ENCODE data around the gene SLC66A1.
A peak's percentile ranks its signal among the peaks of the same experiment; 100 is the strongest.

The SLC66A1 gene

DNA sequence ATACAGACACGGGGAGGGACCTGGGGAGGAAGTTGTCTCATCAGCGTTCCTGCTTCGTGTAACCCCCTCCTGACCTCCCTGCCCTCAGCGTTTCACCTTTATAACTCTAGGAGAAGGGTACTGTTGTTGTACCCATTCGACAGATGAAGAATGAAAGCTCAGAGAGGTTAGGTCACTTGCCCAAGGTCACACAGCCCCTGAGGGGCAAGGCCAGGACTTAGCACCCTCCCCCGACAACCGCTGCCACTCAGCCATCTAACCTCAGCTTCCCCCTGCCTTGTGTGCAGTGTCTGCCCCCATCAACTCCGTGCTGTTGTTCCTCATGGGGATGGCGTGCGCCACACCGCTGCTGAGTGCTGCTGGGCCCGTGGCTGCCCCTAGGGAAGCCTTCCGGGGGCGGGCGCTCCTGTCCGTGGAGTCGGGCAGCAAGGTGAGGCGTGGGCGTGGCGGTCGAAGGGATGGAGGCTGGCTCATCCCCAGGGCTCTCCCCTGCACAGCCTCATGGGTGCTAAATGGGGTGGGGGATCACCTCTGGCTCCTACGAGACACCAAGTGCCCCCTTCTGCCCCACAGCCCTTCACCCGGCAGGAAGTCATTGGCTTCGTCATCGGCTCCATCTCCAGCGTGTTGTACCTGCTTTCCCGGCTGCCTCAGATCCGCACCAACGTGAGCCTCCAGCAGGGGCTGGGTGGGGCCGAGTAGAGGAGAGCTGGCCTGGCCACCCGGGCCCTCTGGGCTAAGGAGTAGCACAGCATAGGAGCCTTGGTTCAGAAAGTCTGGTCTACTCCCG lies 14.0 kb downstream of the SLC66A1 start:
- DNase-seq (ENCODE audit: low read depth): no peak

DNA sequence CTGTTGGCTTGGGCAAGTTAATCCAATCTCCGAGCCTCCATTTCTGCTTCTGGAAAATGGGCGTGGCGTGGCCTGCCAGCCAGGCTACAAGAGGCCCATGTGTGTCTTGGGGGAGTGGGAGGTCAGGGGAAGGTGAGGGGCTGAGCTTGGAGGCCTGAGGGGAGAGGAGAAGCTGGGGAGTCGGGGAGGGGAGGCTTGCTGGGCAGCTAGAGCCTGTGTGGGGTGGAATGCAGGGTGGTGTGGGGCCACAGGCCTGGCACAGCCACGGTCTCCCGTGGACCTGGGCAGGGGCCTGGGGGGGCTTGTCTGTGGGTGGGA lies 14.6 kb downstream of the SLC66A1 start:
- no peak for DNase-seq (ENCODE audit: low read depth)

DNA sequence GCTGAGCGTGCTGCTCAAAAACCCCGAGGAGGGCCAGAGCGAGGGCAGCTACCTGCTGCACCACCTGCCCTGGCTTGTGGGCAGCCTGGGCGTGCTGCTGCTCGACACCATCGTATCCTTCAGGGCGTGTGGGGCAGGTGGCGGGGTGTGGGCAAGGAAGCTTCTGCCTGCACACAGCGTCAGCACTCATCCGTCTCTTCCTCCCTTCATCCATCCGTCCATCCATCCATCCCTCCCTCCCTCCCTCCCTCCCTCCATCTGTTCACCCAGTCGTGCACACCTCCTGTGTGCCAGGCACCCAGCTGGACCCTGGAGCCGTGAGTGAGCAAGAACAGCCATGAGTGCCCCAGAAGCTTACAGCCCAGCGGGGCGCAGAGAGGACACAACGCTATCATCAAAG lies 15.2 kb downstream of the SLC66A1 start:
- no peak for DNase-seq (ENCODE audit: low read depth)

DNA sequence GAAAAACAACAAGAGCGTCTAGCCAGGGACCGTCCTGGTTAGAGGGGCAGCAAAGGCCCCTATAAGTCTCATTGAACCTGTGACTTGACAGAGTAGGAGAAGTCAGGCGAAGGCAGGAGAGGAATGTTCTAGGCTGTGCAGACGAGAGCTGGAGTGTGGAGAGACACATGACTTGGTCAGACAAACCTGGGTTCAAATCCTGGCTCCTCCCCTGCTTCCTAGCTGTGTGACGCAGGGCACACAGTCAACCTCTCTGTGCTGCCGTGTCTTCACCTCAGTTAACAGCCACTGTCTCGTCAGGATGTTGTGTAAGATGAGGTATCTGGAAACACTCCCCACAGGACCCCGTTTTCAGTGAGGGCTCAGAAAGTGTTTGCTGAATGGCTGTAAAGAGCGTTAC lies 15.6 kb downstream of the SLC66A1 start:
- DNase-seq (ENCODE audit: low read depth): no peak

DNA sequence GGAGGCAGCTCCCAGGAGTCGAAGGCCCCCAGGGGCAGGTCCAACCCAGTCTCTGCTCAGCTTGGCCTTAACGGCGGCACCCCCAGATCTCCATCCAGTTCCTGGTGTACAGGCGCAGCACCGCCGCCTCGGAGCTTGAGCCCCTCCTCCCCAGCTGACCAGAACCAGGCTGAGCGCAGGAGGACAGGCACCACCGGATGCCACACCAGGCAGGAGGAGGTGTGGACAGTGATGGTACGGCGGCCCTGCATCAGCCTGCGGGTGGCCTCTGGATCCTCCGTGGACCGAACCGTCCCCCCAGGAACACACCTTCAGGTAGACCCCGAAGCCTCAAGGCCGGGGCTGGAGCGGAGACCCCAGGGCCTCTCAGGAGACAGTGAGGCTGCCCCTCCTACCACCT lies 16.4 kb downstream of the SLC66A1 start:
- no peak for DNase-seq (ENCODE audit: low read depth)

DNA sequence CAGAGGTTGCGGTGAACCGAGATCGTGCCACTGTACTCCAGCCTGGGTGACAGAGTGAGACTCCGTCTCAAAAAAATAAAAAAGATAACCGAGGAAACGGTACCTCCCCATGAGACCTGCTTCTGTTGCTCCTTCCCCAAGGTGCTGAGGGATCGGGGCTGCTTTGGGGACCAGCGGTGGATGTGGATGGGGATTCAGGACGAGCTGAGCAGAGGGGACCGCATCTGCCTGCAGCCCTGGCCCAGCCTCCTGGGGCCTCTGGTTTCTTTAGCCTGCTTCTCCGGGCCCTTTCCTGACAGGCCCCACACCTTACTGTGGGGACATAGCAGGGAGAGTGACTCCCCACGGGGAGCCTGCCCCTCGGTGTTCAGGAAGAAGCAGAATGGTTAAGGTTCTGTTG lies 17.1 kb downstream of the SLC66A1 start:
- DNase-seq (ENCODE audit: low read depth): no peak

DNA sequence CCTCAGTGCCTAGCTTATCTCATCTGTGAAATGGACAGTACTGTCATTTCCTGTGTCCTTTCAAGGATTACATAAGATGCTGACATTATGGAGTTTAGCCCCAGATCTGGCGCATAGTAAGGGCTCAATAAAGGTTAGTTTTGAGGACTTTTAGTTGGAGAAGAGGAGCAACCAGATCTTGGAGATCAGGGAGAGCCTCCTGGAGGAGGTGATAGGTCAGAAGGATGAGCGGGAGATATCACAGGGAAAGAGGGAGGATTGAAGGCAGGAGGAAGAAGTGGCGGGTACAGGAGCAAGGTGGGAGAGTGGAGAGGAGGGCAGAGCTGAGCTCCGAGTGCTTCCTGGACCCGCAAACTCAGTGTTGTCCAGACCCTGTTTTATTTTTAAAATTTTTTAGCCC lies 17.5 kb downstream of the SLC66A1 start:
- no peak for DNase-seq (ENCODE audit: low read depth)

DNA sequence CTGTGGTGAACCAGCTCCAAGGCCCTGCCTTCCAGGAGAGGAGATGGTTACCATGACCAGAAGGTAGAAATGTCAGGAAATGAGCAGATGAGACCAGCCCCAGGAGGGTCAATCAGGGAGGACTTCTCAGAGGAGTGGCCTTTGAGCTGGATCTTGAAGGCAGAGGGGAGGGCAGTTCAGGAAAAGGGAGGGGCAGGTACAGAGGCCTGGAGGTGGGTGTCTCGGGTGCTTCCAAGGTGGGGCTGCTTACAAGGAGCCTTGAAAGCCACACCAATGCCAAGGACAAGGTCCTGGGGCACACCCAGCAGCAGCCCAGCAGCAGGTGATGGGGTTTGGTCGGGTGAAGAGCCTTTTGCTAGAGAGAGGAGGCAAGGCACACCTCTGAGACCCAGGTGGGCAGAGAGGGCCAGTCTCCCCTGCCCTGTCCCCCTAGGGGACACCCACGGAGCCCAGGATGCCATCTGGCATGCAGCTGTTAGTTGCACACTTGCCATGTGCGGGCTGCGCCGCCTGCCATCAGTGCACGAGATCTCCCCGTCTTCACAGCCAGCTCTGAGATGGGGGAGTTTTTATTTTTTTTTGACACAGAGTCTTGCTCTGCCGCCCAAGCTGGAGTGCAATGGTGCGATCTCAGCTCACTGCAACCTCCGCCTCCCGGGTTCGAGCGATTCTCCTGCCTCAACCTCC lies 18.5 kb downstream of the SLC66A1 start:
- DNase-seq (ENCODE audit: low read depth): no peak

DNA sequence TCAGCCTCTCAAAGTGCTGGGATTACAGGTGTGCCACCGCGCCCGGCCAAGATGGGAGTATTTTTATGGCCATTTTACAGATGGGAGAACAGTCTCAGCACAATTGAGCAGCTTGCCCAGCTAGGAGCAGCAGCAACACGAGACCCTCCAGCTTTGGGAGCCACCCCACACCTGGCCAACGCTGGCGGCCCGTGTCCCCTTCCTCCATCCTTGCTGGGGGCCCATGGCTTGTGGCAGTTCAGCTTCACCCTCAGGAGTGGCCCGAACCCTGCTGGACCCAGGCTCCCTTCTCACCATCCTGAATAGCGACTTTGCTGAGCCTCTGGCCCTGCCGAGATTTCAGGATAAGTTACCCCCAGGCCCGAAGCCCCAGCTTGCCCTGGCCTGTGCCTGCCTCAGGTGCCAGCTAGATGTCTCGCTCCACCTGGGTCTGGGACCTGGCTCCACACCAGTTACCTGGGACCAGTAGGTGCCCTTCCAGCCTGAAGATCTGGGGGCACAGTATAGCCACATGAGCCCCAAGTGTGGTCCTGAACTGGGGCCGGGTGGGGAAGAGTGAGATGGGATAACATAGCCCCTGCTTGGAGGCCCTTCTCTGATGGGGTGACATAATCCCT lies 19.2 kb downstream of the SLC66A1 start:
- DNase-seq (ENCODE audit: low read depth): no peak

DNA sequence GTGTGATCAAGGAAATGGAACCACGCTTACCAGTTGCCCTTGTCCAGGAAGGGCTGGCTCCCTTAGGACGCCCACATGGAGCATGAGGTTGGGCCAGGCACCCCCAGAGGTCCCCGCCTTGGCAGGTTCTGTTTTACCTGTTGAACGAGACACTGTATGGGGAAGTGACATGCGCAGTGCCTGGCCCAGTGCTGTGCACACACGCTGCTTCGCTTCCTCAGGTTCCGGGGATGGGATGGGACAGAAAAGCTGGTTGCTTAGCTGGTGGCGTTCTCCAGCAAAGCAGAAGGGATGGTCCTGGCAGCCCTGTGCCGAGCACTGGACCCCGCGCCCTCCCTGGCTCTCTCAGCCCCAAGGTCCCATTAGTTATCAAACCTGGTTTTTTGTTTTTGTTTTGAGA lies 20.7 kb downstream of the SLC66A1 start:
- DNase-seq (ENCODE audit: low read depth): no peak

DNA sequence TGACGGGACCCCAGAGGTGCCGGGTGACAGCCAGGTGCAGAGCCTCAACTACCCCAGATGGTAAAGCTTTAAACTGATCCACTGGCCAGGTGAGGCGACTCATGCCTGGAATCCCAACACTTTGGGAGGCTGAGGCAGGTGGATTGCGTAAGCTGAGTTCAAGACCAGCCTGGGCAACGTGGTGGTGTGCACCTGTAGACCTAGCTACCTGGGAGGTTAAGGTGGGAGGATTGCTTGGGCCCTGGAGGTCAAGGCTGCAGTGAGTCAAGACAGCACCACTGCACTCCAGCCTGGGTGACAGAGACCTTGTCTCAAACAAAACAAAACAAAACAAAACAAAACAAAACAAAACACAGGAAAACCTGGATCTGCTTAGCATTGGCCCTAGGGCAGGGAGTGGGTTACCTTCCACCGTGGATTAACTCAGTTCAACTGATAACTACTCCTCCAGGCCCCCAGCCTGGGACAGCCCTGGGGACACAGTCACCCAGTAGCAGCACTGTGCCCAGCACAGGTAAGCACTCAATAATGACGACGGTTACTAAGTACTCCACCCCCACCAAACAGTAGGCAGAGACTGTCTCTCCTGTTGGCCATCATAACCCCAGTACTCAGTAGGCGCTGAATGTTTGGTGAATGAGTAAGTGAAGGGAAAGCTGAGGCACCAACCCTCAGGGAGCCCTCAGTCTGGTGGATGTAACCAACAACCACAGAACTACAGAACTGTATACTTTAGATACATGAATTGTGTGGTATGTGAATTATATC lies 21.6 kb downstream of the SLC66A1 start:
- DNase-seq (ENCODE audit: low read depth): no peak

DNA sequence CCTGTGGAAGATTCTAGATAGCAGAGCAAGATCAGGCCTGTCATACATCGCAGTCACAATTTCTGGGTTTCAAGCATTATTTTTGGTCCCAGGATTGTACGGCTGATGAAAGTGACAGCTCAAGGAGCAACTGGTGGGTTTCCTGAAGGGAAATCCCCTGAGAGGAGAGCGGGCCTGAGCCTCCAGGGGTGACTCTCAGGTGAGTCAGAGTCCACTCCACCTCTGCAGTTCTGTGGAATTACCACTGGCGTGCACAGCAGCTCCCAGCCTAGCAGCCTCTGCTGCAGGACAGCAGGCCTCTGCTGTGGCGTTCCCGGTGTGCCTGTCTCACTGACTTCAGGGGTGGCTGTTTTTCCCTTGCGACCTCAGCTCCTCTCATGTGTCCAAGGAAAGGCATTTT lies 24.4 kb downstream of the SLC66A1 start:
- no peak for DNase-seq (ENCODE audit: low read depth)

DNA sequence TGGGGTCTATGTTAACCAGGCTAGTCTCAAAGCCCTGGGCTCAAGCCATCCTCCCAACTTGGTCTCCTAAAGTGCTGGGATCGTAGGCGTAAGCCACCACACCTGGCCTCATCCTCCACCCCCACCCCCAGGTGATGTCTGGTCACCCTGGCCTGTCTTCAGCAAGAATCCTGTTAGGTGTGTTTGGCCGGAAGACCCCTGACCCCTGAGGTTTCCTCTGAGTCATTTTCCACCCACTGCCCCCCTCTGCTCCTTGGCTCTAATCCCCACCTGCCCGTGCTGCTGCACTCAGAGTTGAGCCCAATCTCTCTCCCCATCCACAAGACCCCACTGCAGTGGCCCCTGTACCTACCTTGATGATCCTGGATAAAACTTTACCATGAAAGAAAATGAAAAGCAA lies 25.2 kb downstream of the SLC66A1 start:
- DNase-seq (ENCODE audit: low read depth): no peak

DNA sequence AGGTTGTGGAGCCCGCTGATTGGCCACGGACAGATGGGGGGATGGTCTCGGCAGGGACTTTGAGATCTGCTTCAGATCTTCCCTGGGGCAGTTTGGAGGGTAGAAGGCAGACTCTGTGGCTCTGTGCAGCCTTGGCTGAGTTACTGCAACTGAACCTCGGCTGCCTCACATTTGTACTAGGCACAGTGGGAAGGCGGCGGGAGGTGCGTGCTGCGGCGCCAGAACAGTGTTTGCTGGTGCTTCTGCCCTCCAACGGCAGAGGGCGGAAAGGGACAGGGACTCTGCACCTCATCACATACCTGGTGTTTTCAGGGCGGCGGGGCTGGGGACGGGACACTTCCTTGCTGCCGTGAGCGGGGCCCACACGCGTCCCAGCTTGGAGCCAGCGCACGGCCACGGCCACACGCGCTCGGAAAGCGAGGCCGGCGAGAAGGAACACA lies 26.2 kb downstream of the SLC66A1 start:
- DNase-seq (ENCODE audit: low read depth): peak; percentile 72

DNA sequence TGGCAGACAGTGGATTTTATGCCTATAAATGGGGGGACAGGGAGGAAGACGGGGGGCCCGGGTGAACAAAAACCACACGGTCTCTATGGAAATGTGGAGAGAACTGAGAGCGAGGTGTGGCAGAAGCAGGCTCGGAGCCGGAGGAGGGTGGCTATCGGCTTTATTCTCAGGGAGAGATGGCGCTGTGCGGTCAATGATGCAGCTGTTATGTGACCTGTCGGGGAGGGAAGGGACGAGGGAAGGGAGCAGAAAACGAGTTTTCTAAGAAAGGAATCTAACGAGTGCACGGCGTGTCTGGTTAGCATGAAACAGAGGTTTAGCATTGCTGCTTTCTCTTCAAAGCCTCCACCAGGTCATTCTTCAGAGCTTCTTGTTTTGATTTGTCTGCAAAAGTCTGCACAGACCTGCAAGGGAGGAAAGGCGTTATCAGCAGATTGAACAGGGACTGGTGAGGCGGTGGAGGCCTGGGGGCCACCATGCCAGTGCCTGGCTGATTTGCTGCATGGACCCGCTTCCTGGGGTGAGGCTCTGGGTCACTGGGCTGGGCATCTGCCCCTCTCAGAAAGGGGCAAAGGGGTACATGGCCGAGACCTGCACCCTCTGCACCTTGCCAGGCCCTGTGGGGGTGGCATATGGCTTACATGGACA lies 27.2 kb downstream of the SLC66A1 start:
- DNase-seq (ENCODE audit: low read depth): no peak

DNA sequence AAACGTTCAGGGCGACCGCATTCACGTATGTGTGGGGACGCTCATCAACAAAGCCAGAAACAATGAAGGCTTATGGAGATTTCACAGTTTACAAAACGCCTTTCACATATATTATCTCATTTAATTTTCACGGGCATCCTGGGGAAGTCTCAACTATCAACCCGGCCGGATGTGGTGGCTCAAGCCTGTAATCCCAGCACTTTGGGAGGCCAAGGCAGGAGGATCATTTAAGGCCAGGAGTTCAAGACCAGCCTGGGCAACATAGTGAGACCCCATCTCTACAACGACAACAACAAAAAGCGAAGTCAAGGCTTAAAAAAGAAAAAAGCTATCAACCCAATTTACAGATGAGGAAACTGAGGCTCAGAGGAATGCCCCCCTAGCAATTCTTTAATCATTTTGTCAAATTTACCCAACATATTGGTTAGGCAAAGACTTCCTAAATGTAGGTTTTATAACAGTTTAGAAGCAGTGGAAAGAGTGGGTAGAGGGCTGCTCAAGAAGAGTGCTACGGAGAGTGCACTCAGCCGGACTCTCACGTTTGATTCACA lies 28.3 kb downstream of the SLC66A1 start:
- DNase-seq (ENCODE audit: low read depth): no peak

DNA sequence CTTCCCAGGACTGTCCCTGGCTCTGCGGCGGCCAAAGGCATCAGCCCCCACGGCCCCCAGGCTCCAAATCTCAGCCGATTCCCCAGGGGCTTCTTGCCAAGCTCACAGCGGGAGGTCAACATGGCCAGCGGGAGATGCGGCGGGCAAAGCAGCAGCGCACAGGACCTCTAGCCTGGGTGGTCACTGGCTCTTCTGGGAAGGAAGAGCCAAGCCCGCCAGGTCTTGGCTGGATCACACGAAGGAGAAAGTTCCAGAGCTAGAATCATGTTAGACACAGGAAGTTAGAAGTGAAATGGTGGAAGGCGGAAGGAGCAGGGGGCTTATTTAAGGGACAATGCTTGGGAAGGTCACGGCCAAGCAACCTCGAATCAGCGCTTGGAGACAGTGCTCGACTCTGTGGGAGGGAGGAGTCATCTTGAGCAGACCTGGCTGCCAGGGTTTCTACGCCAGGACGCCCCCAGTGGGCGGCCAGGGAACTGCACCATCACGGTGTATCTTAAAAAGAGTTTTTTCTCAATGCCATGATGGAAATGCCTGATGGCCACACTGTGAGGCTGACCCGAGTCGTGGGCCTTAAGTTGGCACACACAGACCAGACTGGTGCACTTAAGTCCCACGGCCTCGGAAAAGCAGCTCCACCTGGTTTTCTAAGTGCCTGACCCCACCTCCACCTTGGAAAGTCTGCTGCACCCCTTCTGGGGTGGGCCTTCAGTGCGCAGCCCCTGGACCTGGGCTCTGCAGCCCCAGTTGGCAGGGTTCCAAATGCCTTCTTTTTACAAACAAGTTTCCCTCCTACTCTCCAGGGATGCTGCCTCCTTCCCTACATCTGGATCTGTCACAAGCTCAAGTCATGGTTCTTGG lies 29.3 kb downstream of the SLC66A1 start:
- peak; percentile 59 for DNase-seq (ENCODE audit: low read depth)

DNA sequence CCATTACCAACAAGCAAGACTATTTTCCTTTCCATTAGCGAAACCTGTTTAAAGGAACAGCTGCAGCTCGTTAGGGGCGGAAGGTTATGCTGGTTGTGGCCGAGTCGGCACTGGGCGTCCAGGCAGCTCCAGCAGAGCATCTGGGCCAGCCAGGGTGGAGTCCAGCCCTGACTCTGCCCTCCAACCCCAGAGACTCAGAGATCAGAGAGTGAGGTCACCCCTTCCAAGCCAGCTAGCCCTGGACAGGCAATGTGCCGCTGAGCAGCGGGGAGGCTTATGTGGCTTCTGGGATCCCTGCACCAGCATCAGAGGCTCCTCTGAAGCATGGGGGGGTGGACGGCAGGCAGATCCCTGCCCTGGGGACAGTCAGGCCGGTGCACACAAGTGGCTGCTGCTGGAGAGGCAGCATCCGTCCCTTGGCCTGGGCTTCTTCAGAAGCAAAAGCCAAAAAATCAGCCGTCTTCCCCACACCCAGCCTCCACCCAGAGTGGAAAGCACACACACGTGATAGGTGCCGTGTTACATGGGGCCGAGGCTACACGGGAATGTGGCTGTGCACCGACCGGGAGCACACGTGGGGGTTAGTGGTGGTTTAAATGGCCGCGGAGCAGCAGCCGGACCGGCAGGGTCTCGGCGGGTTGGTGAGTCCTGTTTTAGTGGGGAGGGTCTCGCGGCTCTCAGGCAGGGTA lies 30.1 kb downstream of the SLC66A1 start:
- DNase-seq (ENCODE audit: low read depth): peak; percentile 49

DNA sequence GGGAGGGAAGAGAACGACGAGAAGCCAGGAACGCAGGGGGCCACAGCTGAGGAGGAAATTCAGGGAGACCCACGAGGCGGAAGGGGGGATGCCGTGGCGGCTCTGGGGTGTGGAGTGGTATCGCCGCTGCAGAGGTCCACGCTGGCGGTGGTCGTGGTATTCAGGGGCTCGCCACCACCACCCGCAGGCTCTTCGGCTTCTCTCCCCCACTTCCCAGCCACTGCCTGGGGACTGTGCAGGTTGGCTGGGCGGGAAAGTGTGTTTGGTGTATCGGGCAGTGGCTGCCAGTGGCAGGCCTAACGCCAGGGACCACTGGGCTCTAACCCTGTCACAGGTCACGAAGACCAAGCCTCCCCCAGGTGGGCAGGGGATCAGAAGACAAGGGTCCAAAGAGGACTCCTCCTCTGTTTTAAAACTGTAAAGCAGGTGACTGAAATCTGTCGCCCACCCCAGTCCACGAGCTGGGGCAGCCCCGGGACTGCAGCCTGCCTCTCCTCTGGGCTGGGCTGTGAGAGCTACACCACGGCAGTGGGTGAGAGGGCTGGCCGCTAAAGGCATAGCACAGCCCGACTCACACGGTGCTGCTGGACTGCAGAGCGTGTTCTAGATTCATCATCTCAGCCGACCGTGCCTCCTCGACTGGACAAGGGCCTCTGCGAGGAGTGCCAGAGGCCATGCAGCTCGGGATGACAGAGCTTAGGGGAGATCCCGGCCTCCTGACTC lies 30.9 kb downstream of the SLC66A1 start:
- no peak for DNase-seq (ENCODE audit: low read depth)

All from fibroblast of the conjunctiva (primary cell).